GM19324 (cell line): ENCODE measurements around the gene MPL.

Experiments
- ATAC-seq: cut with Tn5 transposase; IDR thresholded peaks from one replicate; pipeline ENCODE4 v1.9.1; 2021; ENCODE audit warnings: mild to moderate bottlenecking, moderate library complexity; ENCODE audit not compliant: unreplicated experiment, low FRiP score

MPL gene

DNA sequence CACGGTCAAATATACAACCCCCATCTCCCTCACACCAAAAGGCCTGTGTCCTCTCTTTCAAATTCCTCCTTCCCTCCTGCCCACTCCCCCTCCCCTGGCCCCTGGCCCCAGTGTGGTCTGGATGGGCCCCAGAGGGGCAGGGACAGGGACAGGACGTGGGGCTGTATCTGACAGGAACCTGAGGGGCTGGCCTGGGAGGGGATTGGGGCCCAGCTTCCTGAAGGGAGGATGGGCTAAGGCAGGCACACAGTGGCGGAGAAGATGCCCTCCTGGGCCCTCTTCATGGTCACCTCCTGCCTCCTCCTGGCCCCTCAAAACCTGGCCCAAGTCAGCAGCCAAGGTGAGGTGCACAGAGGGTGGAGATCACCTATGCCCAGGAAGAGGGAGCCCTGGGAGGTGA lies at the start of gene MPL:
Gene MPL, plus strand, starts transcription at position 231 of the 400 bp plus-strand sequence. Its CDS starts 31 bp downstream, at position 262.
- ATAC-seq, result no peak

DNA sequence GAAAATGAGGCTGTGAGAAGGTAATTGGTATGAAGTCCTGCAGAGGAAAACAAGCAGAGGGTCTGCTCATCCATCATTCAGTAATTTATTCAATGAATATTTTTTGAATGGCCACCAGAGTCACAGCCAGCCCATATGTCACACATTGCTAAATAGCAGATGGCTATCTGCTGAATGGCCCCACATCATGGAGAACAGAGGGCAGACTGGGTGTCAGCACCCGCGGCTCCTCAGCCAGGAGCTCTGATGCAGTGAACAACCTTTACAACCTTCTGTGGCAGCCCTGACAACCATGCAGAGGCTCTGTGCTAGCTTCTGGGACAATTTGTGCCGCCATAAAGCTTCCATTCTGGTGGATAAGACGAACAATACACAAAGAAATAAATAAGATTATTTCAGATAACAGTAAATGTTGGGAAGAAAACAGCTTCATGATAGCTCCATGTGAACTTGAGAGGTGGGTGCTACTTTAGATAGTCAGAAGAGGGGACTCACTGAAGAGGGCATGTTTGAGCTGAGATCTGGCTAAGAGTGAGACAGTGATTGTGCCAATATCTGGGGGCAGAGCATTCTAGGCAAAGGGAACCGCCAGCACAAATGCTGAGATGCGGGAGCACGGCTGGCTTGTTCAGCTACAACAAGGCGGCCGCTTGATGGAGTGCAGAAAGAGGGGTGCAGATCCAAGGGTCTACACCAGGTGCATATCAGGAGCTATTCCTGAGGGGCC lies 49.4 kb upstream of the MPL start:
- no peak for ATAC-seq

DNA sequence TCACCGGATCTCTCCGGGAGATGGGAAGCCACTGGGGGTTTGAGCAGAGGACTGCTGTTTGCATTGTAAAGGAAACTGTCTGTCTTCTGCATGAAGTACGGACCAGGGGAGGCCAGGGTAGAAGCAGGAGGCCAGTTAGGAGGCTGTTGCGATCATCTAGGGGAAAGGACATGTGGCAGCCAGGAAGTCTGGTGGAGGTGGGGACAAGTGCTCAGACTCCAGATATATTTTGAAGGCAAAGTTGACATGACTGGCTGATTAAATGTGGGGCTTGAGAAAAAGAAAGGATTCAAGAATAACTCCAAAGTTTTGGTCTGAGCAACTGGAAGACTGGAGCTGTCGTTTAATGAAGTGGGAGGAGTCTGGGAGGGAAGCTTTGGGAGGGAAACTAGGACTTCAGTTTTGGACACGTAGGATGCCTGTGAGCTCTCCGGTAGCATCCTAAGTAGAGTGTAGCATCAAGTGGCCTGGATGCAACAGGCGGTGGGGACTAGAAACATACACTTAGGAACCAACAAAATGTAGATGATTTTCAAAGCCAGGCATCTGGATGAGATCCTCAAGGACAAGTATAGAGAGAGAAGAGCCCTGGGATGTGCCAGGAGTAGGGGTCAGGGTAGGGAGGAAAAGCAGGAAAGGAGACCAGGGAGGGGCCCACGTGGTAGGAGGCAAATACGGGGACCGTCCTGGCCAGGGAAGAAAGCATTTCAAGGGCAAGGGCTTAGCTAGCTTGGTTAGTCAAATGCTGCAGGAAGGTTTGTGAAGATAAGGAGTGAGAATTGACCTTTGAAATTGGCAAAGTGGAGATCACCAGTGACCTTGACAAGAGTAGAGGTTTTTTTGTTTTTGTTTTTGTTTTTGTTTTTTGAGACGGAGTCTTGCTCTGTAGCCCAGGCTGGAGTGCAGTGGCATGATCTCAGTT lies 48.6 kb upstream of the MPL start:
- ATAC-seq, result no peak

DNA sequence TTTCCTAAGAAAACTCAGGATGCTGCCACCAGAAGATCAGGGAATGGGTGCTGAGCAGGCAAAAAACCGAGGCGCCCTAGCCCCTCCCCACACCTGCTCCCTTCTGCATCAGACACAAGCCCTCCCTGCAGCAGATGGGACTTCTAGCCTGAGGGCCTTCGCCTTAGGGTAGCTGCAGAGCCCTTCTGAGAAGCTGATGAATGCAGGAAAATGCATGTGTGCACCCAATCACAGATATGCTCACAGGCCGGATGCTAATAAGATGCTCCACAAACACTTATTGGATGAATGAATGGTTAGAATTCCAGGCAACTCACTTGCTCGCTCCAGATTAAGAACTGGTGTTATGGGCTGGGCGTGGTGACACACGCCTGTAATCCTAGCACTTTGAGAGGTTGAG lies 45.4 kb upstream of the MPL start:
- ATAC-seq, result no peak

DNA sequence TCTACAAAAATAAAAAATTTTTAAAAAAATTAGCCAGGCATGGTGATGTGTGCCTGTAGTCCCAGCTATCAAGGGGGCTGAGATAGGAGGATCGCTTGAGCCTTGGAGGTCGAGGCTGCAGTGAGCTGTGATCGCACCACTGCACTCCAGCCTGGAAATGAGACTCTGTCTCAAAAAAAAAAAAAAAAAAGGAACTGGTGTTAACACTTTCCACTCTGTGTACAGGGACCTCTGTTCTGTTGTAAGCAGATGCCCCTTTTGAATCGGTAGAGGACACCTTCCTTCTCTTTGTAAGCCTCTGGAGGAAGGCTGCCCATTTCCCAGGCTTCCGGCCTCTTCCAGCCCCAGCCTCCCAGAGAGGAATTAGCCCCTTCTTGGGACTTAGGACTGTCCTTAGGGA lies 44.9 kb upstream of the MPL start:
- ATAC-seq, result no peak

DNA sequence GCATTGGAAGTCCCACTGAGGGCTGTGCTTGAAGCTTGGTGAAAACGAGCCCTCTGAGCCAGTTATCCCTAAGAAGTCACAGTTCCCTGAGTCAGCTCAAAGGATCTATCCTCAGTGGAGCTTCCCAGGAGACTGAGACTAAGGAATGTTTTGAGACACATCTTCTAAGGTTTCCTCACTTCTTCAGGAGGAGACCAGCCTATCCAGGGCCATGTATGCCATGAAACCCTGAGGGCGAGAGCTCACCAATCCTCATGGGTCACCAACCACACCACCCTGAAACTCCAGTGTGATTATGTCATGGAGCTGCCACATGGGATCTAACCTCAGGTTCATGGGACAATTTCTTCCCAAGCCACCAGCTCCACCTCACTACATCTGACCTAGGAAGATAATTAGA lies 44.4 kb upstream of the MPL start:
- no peak for ATAC-seq

DNA sequence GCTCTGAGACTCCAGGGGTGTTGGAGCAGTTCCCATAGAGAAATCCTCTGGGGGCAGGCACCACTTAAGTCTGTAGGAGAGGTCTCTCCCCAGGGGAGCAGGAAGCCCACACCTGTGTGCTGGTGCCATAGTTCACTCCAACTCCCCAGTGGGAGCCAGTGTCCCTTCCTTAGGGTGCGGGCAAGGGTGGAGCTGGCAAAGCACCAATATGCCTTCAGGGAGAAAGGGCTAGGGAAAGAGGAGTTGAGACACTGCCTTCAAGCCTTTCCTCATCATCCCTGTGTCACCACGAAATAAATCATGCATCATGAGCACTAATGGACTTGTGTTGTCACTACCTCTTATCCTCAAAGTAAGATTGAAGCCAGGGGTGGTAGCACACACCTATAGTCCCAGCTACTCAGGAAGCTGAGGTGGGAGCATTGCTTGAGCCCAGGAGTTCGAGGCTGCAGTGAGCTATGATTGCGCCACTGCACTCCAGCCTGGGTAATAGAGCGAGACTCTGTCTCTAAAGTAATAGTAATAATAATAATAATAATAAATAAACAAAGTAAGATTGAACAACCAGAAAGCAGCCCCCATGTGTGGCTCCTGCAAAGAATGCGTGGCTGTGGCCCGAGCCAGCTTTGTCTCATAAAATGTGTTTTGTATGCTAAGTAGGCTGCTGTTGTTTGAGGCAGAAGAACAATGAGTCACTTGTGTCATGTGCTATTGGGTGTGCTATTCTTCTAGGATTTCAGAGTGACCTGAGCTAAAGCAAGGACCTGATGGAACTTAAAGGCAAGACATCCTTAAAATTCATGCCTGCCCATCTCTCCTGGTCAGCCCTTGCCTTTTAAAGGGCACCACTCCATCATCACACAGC lies 43.5 kb upstream of the MPL start:
- ATAC-seq, result no peak

DNA sequence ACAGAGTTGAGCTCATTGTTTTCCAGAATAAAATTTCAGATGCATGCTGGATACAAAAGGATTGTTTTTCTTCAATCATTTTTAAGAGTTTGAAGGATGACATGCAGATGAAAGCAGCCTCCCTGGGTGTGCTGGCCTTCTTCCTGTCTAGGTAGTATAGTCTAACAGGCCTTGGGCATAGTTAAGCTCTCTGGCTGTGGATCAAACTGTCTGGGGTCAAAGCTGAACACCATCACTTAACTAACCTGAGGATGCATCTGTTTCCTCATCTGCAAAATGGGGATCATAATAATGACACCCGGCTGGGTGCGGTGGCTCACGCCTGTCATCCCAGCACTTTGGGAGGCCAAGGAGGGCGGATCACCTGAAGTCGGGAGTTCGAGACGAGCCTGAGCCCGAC lies 42.9 kb upstream of the MPL start:
- ATAC-seq, result no peak

DNA sequence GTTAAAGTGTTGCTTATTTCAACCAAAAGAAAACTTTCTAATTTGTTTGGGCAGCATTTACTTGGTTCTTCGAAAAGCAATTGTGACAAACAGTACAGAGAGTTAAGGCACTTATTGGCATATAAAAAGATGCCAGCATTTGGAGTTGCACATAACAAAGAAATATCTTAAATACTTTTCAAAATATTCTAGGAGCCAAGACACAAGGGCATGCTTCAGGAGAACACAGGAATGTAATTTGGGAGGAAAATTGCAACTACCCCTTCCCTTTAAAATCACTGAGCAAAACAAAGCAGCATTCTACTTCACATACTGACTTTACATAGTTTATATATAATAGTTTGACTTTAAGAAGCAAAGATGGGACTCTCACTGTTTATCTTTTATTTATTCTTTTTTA lies 41.4 kb upstream of the MPL start:
- no peak for ATAC-seq

DNA sequence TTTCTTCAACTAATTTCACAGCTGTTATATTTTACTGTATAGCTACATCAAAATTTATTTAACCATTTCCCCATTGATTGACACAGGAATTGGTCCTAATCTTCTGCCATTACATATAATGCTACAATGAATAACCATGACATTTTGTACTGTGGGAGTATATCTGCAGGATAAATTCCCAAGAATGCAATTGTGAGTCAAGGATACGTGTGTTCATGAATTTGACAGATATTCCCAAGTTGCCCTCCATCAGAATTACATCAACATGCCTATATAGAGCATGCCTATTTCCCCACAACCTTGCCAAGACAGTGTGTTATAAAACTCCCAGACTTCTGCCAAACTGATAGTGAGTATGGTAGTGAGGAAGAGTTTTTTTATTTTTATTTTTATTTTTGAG lies 39.6 kb upstream of the MPL start:
- ATAC-seq, result no peak

DNA sequence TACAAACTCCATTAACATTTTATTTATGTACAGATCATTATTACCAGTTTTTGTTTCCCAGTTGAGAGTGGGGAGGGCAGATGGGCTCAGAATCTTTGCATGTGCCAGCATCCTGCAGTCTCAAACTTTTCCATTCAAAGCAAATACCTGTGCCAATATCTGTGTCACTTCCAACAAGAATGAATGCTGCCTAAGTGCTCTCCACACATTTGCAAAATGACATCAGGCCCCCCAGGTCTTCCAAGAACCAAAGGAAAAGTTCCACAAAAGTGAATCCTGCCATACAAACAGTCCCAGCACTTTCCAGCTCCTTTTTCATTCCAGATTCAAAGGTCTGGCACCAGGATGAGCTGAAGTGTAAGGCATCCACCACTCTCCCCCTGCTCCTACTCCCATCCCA lies 38.5 kb upstream of the MPL start:
- ATAC-seq, result no peak

DNA sequence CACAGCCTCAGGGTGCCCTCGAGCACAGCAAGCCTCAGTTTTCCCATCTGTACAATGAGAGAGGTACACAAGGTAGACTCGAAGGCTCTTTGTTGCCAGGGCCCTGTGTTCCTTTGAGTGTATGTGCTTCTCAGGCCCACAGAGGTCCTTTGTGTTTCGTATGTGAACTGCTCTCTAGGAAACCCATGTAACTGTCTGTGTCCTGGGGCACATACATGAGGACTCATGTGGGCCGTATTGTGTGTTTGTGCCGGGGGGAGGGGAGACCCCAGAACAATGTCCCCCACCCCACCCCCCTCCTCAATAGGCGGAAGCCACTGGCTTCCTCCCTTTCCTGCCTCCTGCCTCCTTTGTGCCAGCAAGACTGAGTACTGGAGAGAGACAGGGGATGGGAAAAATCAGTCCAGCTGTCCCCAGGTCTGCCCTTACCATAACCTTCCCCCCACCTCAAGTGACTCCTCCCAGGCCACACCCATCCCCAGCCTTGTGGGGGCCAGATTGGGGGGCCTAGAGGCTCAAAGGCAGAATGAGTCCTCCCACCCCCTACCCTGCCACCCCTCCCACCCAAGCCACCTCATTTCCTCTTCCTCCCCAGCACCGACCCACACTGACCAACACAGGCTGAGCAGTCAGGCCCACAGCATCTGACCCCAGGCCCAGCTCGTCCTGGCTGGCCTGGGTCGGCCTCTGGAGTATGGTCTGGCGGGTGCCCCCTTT lies 37.1 kb upstream of the MPL start, which contains the start of gene TIE1:
Gene TIE1, plus strand, starts transcription at position 605 of the 717 bp plus-strand sequence. Its CDS starts 90 bp downstream, at position 695.
- no peak for ATAC-seq

DNA sequence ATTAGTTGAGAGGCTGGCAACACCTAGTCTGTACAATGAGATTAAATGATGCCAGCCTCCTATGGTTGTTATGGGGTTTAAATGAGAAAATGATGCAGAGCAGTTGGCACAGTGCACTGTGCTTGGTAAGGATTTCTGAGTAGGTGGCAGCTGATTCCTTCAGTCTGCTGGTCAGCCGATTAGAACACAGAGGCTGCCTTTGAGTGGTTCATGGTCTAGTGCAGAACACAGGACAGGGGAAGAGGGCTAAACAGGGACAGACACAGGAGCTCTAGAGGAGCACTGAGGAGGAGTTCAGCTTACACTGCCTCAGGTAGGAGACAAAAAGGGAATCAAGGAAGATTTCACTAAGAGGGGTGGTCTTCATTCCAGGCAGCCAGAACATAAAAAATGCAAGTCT lies 35.4 kb upstream of the MPL start:
- ATAC-seq, result no peak

DNA sequence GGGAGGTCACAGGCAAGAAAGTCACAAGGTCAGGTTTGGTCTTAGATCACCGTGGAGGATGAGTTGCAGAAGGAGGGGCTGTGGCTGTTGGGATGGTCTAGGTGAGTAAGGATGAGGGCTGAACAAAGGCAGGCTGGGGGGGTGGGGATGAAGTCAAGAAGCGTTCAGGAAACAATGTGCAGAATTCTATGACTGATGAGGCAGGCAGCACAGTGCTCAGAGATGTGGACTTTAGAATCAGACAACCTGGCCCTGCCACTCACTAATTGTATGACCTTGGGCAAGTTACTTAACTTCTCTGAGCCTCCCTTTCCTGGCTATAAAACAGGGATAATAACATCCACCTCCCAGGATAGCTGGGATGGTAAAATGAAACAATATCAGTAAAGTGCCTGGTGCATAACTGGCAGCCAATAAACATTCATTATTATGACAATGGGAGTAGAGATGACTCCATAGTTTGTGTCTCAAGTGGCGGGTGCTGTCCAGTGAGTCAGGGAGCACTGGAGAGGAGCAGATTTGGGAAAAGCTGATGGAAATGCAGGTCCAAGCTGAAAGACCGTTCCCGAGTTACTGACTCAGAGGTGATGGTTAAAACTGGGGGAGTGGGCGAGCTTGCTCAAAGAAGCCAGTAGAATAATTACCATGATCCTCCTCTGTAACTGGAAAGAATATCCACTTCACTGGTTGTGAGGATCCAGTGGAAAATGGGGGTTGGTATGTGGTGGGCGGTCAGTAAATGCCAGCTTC lies 34.7 kb upstream of the MPL start:
- ATAC-seq, result no peak

DNA sequence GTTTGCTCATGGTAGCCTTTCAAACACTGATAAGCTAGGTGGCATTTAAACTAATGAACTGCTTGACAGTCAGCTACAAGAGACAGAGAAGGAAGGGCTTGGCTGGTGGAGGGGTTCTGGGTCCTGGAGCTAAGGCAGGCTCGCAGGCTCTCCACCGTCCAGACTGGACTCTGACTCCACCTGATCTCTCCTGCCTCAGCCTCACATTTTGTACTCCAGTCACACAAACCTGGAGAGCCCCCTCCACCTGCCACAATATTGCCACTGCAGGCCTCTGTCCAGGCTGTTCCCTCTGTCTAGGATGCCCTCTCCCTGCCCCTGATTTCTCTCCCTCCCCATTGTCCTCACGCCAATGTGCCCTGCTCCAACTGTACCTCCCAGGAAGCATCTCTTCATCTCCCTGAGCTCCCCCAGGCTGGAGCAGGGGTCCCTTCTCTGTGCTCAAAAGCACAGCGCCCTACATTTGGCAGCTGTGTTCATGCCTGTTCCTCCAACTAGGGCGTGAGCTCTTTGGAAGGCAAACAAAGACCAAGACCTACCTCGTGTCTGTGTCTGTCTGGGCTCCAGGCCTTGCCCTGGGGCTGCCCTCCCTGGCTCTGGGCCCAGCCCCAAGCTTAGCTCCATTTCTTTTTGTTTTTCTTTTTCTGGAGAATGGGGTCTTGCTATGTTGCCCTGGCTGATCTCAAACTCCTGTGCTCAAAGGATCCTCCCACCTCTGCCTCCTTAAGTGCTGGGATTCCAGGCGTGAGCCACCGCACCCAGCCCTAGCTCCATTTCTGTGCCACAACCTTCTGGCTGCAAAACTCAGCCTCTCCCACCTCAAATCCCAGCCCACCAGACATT lies 33.9 kb upstream of the MPL start:
- ATAC-seq, result no peak

DNA sequence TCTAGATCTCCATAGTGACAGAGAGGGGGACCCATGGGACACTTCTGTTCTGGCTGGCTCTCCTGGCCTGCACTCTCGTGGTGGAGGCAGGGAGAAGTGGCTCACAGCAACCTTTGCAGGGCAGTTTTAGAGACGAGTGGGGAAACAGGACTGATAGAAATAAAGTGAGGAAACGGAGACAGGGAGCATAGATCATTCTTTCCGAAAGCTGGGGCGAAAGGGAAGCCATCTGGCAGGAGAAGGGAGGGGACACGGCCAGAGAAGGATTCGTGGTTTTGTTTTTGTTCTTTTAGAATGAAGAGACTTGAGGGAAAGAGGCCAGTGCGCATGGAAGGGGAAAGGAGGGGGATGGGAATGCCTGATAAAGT lies 33.3 kb upstream of the MPL start:
- ATAC-seq, result no peak

DNA sequence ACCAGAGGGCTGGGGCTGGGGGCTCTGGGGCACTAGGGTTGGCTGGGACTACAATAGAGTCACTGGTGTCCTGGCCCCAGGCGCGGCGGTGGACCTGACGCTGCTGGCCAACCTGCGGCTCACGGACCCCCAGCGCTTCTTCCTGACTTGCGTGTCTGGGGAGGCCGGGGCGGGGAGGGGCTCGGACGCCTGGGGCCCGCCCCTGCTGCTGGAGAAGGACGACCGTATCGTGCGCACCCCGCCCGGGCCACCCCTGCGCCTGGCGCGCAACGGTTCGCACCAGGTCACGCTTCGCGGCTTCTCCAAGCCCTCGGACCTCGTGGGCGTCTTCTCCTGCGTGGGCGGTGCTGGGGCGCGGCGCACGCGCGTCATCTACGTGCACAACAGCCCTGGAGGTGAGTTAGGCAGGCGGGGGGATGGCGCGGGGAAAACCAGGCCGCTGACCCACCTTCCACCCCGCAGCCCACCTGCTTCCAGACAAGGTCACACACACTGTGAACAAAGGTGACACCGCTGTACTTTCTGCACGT lies 32.8 kb upstream of the MPL start:
- ATAC-seq, result no peak

DNA sequence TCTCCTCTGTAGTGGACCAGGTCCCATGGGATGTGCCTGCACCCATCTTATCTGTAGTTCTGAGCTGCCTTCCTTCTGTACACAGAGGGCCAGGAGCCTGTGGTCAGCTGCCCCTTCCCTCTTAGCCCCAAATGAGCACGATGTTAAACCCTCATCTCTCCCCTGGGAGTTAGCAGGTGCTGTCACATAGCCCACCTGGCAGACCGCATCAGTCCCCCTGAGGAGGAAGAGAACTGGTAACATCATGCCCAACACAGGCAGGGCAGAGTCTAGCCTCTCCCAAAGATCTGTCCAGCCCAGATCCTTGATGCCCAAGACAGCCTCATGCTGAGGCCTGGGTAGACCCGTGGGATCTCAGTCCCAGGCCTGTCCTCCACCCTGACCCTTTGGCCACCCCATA lies 32.2 kb upstream of the MPL start:
- ATAC-seq, result no peak
